ENCODE results near the gene ACOX2. TPM values are rescaled to one million over a fixed set of nuclear protein-coding genes. Genes with fewer than 3 reads are reported as not detected.
"Not testable (repeated sequence)": the region's sequence is repeated elsewhere in the genome, so short reads cannot be mapped to it uniquely, and the experiment has no call there.

The ACOX2 gene
- total and polyA plus RNA-seq, 5 donors from 2014 or later: not detected

DNA sequence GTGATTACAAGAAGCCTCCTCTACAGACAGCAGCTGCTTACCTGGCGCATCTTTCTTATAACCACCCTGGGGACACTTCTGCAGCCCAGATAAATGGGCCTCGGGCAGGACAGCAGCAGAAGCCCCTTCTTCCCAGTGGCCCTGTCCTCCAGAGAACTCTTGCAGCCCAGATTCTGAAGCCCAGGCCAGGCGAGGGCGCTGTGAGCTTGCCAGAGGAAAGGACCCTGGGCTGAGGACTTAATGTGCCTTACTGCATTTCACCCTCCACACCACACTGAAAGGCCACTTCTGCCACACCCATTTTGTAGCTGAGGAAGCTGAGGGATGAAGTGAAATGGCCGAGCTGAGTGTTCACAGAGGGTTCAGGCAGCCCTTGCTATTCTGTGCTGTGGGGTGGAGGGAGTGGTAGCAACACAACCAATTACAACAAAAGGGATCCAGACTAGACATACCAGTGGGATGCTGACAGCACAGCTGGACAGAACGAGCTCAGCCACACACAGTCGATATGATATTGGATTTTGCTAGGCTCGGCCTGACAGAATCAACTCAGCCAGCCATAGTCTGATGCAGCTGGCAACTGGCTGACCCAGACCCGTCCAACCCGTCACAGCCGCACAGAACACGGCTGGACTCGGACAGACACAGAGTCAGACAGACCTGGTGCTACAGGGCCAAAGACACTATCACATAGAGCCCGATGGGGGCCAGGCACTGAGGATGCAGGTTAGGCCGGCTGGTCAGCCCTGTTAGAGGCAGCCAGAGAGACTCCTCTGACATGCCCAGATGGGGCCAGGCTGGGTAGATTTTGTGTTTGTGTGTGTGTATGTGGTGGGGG lies 7.3 kb downstream of the ACOX2 start:
- Mint-ChIP-seq H3K4me3 (no peak overlapping the region), H3K9me3 (no peaks in the 10 kb centered on the region), H3K27me3 (no peaks in the 10 kb centered on the region)

DNA sequence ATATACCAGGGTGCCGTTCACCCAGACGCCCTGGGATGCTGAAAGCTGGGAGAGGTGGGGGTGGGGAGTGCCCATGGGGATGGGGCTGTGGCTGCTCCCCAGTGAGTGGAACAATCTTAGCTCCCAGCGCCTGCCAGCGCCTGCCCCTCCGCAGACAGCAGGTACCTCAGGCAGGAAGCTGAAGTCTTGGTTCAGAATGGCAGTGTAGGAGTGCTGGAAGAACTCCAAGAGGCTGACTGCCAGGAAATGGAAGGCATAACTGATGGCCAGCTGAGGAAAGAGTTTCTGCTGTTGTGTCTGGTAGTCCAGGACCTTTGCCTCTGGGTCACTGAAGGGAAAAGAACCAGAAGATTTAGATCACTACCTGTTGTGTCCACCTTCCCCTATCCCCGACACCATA lies 8.4 kb downstream of the ACOX2 start:
- ATAC-seq (ENCODE audit: low read depth in 2 of 2): no peak
- Mint-ChIP-seq H3K27me3 (no peaks in the 10 kb centered on the region), H3K4me1 (peaks cover 4 to 8% (median 7%) of the 10 kb centered on the region in 4 donors), H3K4me3 (no peak overlapping the region), H3K36me3 (no peaks in the 10 kb centered on the region), H3K9me3 (no peaks in the 10 kb centered on the region), H3K27ac (no peak overlapping the region)
- Histone ChIP-seq H3K9me3 (ENCODE audit: control insufficient read depth in 2 of 2, low read length in 2 of 2) (no peaks in the 10 kb centered on the region), H3K27me3 (ENCODE audit: control insufficient read depth, insufficient read depth, low read length) (no peaks in the 10 kb centered on the region), H3K36me3 (ENCODE audit: control insufficient read depth, insufficient read depth, low read length) (no peaks in the 10 kb centered on the region), H3K4me3 (ENCODE audit: low read depth, low read length) (no peak overlapping the region), H3K4me1 (ENCODE audit: control insufficient read depth, insufficient read depth, low read length, poor library complexity, severe bottlenecking) (peaks cover 5% of the 10 kb centered on the region), H3K27ac (ENCODE audit: insufficient read depth, low read length, poor library complexity, severe bottlenecking) (no peak overlapping the region)
- DNase-seq: no peak

More for the DNA sequence above, 7.3 kb downstream of the ACOX2 start:
- Mint-ChIP-seq H3K36me3 (no peaks in the 10 kb centered on the region), H3K4me1 (peaks cover 4 to 8% (median 7%) of the 10 kb centered on the region in 4 donors), H3K27ac (no peak overlapping the region)
- DNase-seq (no peak), ATAC-seq (ENCODE audit: low read depth in 2 of 2) (no peak)
- H3K4me1 ChIP-seq (ENCODE audit: control insufficient read depth, insufficient read depth, low read length, poor library complexity, severe bottlenecking): peaks cover 5% of the 10 kb centered on the region
- no peaks in the 10 kb centered on the region for H3K27me3 ChIP-seq (ENCODE audit: control insufficient read depth, insufficient read depth, low read length)
- no peaks in the 10 kb centered on the region for H3K9me3 ChIP-seq (ENCODE audit: control insufficient read depth in 2 of 2, low read length in 2 of 2)
- H3K36me3 ChIP-seq (ENCODE audit: control insufficient read depth, insufficient read depth, low read length): no peaks in the 10 kb centered on the region
- no peak overlapping the region for H3K27ac ChIP-seq (ENCODE audit: insufficient read depth, low read length, poor library complexity, severe bottlenecking)
- H3K4me3 ChIP-seq (ENCODE audit: low read depth, low read length): no peak overlapping the region

DNA sequence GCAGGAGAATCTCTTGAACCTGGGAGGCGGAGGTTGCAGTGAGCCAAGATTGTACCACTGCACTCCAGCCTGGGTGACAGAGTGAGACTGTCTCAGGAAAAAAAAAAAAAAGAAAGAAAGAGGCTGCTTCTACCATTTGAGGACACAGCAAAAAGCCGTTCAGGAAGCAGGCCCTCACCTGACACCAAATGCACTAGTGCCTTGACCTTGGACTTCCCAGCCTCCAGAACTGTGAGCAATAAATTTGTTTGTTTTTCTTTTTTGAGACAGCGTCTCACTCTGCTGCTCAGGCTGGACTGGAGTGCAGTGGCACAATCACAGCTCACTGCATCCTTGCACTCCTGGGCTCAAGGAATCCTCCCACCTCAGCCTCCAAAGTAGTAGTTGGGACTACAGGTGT lies 9.6 kb downstream of the ACOX2 start:
- not testable (repeated sequence) for DNase-seq; H3K36me3 Mint-ChIP-seq; H3K9me3 ChIP-seq (ENCODE audit: control insufficient read depth in 2 of 2, low read length in 2 of 2); H3K27ac Mint-ChIP-seq; H3K9me3 Mint-ChIP-seq; H3K4me3 Mint-ChIP-seq; H3K4me1 ChIP-seq (ENCODE audit: control insufficient read depth, insufficient read depth, low read length, poor library complexity, severe bottlenecking); H3K4me1 Mint-ChIP-seq; H3K4me3 ChIP-seq (ENCODE audit: low read depth, low read length); H3K27ac ChIP-seq (ENCODE audit: insufficient read depth, low read length, poor library complexity, severe bottlenecking); H3K36me3 ChIP-seq (ENCODE audit: control insufficient read depth, insufficient read depth, low read length); H3K27me3 ChIP-seq (ENCODE audit: control insufficient read depth, insufficient read depth, low read length); H3K27me3 Mint-ChIP-seq; ATAC-seq (ENCODE audit: low read depth in 2 of 2)

DNA sequence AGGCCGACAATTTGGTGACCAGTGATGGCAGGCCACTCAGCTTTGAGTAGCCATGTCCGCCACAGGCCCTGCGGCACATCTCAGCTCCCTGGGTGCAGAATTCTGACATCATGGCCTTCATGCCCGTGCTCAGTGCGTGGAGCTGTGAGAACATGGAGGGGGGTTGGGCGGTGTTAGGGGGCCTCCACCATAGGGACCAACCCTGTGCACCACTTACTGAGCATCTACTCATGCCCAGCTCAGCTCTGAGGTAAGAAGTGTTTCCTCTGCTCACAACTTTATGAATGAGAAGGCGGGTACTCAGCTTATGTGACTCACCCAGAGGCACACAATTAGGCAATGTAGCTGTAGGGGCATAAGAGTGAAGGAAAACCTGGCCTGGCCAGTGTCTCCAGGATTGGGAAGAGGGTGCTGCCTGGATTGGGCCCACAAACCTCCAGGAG lies 10.5 kb downstream of the ACOX2 start:
- Mint-ChIP-seq H3K36me3 (no peaks in the 10 kb centered on the region), H3K4me3 (no peak overlapping the region), H3K27ac (no peak overlapping the region), H3K4me1 (no peaks in the 10 kb centered on the region), H3K27me3 (no peaks in the 10 kb centered on the region), H3K9me3 (no peaks in the 10 kb centered on the region)
- Histone ChIP-seq H3K4me1 (ENCODE audit: control insufficient read depth, insufficient read depth, low read length, poor library complexity, severe bottlenecking) (no peaks in the 10 kb centered on the region), H3K4me3 (ENCODE audit: low read depth, low read length) (no peak overlapping the region), H3K36me3 (ENCODE audit: control insufficient read depth, insufficient read depth, low read length) (no peaks in the 10 kb centered on the region), H3K27me3 (ENCODE audit: control insufficient read depth, insufficient read depth, low read length) (no peaks in the 10 kb centered on the region), H3K9me3 (ENCODE audit: control insufficient read depth in 2 of 2, low read length in 2 of 2) (no peaks in the 10 kb centered on the region), H3K27ac (ENCODE audit: insufficient read depth, low read length, poor library complexity, severe bottlenecking) (no peak overlapping the region)
- no peak for DNase-seq
- peak in 1 of 2 donors; percentile 6 for ATAC-seq (ENCODE audit: low read depth in 2 of 2)

DNA sequence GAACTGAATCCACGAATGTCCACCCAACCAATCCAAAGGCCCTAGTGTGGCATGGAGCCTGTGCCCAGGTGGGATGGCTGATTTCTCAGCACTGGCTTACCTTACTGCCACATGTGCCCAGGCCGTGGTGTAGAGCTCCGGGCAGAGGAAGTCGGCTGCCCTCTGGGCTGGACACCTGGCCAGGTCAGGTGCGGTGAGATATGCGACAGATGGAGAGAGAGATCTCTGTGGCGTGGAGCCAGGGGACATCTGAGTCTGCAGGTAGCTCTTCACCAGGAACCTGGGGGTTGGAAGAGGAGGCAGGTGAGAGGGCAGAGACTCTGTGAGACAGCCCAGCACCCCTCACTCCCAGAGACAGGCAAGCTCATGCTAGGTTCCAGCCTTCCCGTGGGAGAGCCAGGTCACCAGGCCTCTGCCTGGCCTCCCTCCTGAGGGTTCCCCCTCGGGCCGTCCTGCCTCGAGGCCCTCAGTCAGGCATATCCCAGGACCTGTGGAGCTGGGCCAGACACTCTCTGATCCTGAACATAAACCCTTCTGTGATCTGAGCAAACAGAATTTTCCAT lies 12.6 kb downstream of the ACOX2 start:
- Histone ChIP-seq H3K27ac (ENCODE audit: insufficient read depth, low read length, poor library complexity, severe bottlenecking) (no peak overlapping the region), H3K36me3 (ENCODE audit: control insufficient read depth, insufficient read depth, low read length) (no peaks in the 10 kb centered on the region), H3K27me3 (ENCODE audit: control insufficient read depth, insufficient read depth, low read length) (no peaks in the 10 kb centered on the region), H3K4me1 (ENCODE audit: control insufficient read depth, insufficient read depth, low read length, poor library complexity, severe bottlenecking) (no peaks in the 10 kb centered on the region), H3K4me3 (ENCODE audit: low read depth, low read length) (no peak overlapping the region), H3K9me3 (ENCODE audit: control insufficient read depth in 2 of 2, low read length in 2 of 2) (no peaks in the 10 kb centered on the region)
- no peak for ATAC-seq (ENCODE audit: low read depth in 2 of 2)
- no peak overlapping the region for H3K27ac Mint-ChIP-seq
- no peaks in the 10 kb centered on the region for H3K9me3 Mint-ChIP-seq
- DNase-seq: no peak
- H3K36me3 Mint-ChIP-seq: no peaks in the 10 kb centered on the region
- H3K4me1 Mint-ChIP-seq: no peaks in the 10 kb centered on the region
- H3K27me3 Mint-ChIP-seq: no peaks in the 10 kb centered on the region
- H3K4me3 Mint-ChIP-seq: no peak overlapping the region

DNA sequence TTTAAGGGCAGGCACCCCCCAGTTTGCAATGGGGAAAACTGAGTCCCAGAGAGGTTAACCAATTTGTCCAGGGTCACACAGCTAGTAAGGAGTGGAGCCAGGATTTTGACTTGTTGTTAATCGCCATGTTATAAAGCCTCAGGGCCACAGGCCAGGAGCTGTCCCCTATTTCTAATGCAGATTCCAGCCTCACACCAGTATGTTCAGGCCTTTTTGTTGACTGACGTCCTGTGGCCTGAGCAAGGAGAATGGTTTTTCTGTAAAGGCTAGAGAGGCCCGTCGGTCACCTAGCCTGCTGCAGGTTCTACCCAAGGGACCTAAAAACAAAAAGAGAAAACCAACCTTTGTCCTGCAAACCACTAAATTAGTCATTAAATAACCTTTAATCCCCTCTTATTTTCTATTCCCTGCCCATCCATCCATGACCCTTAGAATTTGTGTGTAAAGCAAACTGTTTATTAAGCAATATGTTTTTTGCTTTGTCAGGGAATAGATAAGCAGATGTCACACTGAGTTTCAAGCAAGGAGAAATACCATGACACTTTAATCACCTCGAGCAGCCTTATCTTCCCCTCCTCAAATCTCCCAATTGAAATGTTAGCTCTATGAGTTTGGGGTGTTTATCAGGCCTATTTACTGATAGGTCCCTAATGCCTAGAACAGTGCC lies 14.1 kb downstream of the ACOX2 start:
- Histone ChIP-seq H3K4me1 (ENCODE audit: control insufficient read depth, insufficient read depth, low read length, poor library complexity, severe bottlenecking) (no peaks in the 10 kb centered on the region), H3K4me3 (ENCODE audit: low read depth, low read length) (no peak overlapping the region), H3K27me3 (ENCODE audit: control insufficient read depth, insufficient read depth, low read length) (no peaks in the 10 kb centered on the region), H3K36me3 (ENCODE audit: control insufficient read depth, insufficient read depth, low read length) (no peaks in the 10 kb centered on the region), H3K27ac (ENCODE audit: insufficient read depth, low read length, poor library complexity, severe bottlenecking) (no peak overlapping the region), H3K9me3 (ENCODE audit: control insufficient read depth in 2 of 2, low read length in 2 of 2) (no peaks in the 10 kb centered on the region)
- DNase-seq (no peak), ATAC-seq (ENCODE audit: low read depth in 2 of 2) (no peak)
- no peaks in the 10 kb centered on the region for H3K36me3 Mint-ChIP-seq
- no peak overlapping the region for H3K27ac Mint-ChIP-seq
- H3K9me3 Mint-ChIP-seq: no peaks in the 10 kb centered on the region
- no peak overlapping the region for H3K4me3 Mint-ChIP-seq
- H3K27me3 Mint-ChIP-seq: no peaks in the 10 kb centered on the region
- no peaks in the 10 kb centered on the region for H3K4me1 Mint-ChIP-seq

DNA sequence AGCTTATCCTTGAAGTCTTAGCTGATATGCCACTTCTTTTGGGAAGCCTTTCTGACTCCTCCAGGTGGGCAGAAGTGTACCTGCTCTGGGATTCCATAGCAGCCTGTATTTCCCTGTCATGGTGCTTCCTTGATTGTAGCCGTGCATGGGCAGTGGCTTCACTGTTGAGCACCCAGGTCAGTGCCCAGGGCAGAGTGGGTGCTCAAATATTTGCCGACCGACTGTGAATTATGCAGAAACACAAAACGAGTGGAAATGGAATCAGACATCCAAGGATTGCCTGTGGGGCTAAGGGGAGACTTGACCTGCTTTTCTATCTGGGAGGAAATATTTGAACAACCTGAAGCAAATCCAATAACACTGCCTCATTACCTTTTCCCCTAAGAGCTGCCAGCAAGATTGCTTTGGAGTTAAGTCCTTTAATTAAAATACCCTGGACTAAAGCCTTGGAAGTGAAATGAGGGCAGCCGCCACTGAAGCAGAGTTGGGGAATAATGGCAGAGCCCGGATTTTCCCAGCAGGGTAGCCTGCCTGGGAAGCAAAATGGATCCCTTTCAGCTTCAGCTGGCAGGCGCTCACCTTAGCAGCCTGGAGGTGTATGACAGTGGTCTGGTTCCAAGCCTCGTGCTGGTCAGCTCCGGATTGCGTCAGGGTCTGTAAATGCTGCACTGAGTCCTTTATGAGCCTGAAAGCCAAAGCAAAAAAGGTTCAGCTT lies 14.9 kb downstream of the ACOX2 start:
- H3K36me3 Mint-ChIP-seq: no peaks in the 10 kb centered on the region
- no peak for DNase-seq
- no peaks in the 10 kb centered on the region for H3K4me1 ChIP-seq (ENCODE audit: control insufficient read depth, insufficient read depth, low read length, poor library complexity, severe bottlenecking)
- no peak overlapping the region for H3K4me3 Mint-ChIP-seq
- no peaks in the 10 kb centered on the region for H3K27me3 Mint-ChIP-seq
- H3K27ac ChIP-seq (ENCODE audit: insufficient read depth, low read length, poor library complexity, severe bottlenecking): no peak overlapping the region
- peak overlapping the region in 1 of 3 donors; percentile 63 for H3K27ac Mint-ChIP-seq
- H3K4me1 Mint-ChIP-seq: no peaks in the 10 kb centered on the region
- H3K27me3 ChIP-seq (ENCODE audit: control insufficient read depth, insufficient read depth, low read length): no peaks in the 10 kb centered on the region
- H3K36me3 ChIP-seq (ENCODE audit: control insufficient read depth, insufficient read depth, low read length): no peaks in the 10 kb centered on the region
- H3K9me3 Mint-ChIP-seq: no peaks in the 10 kb centered on the region
- no peak overlapping the region for H3K4me3 ChIP-seq (ENCODE audit: low read depth, low read length)
- no peaks in the 10 kb centered on the region for H3K9me3 ChIP-seq (ENCODE audit: control insufficient read depth in 2 of 2, low read length in 2 of 2)
- ATAC-seq (ENCODE audit: low read depth in 2 of 2): no peak
